Right forelimb (tissue), 1 donor: ENCODE data around the gene ATP8A2.
"Not testable (repeated sequence)": the region's sequence is repeated elsewhere in the genome, so short reads cannot be mapped to it uniquely, and the experiment has no call there.

Source experiments
- DNase-seq: peaks from one replicate; pipeline ENCODE4 v3.0.0-alpha.2; 2018

The ATP8A2 gene

DNA sequence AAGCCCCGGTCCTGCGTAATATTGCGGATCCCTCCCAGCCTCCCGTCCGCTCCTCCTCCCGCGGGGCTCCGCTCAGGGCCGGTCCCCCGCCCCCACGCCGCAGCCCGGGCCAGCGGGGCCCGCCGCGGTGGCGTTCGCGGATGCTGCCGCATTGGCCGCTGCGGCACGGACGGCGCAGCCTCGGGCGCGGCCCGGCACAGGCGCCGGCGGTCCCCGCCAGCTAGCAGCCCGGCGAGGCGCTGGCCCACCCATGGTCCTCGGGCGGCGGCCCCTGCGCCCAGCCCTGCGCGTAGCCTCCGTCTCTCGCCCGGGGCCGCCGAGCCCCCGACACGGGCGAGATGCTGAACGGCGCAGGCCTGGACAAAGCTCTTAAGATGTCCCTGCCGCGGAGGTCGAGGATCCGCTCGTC is at the start of gene ATP8A2:
Gene ATP8A2, plus strand, starts transcription at position 100 of the 409 bp plus-strand sequence. Its CDS starts 239 bp downstream, at position 339.
- DNase-seq: no peak

GRCh38 chr13:25324100-25324499 is 47.7 kb upstream of the ATP8A2 start:
- no peak for DNase-seq

DNA sequence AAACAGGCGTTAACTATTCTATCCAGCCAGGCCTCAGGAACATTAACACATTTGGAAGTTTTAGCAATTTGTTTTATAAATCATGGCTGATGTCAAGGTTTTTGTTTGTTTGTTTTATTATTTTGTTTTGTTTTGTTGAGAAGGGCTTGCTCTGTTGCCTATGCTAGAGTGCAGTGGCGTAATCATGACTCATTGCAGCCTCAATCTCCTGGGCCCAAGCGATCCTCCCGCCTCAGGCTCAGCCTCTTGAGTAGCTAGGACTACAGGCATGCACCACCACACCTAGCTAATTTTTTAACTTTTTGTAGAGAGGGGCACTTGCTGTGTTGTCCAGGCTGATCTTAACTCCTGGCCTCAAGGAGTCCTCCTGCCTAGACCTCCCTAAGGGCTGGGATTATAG is 42.1 kb upstream of the ATP8A2 start:
- no peak for DNase-seq

DNA sequence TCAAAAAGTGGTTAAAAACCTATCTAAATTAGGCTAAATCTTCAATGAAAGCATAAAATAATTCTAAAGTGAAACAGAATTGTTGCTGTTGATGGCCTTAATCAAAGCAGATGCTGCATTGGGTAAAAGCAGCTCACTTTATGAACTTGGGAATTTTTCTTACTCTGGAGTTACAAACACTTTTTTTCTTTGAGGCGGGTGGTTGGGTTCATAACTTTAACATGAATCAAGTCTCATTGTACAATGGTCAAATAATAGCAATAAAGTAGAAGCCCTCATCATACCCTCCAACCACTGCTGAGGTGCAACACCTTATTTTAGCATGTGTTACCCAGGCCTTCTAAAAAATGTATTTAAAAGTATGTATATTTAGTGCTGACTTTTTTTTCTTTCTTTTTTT is 41.2 kb upstream of the ATP8A2 start:
- DNase-seq: no peak

DNA sequence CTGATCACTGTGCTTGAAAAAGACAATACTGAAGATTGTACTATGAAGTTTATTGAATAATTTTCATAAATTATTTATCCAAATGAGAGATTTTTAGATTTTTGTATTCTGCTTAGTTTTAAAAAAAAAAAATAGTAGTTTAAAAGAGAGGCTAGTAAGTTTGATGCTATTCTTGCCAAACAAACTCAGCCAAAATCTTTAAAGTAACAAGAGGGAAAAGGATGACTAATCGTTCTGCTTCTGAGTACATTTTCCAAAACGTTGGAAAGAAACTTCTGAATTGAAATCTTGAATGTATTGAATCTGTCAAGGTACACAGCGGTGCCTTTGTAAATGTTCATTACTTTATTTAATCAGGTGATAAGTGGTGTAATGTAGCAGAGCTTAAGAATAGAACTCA is 35.9 kb upstream of the ATP8A2 start:
- no peak for DNase-seq

DNA sequence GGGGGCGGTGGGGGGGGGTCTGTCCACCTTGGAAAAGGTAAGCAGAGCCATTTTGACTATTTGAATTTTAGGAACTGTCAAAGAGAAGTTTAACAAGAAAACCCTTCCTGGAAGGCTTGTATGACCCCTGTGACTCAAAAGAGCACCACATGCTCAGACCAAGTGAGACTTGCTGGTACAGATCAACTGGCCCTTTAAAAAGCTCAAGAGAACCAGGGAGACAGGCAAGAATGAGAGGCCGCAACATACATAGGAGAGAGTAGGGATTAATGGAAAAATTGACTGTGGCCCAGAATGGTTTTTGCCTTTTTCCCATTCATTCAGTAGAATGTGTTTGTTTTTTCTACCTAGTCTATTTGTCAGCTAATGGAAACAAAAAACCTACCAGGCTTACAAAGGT is 26.2 kb upstream of the ATP8A2 start:
- no peak for DNase-seq

- no peak for DNase-seq
Observed at GRCh38 chr13:25347151-25347550, 24.6 kb upstream of the ATP8A2 start.

DNA sequence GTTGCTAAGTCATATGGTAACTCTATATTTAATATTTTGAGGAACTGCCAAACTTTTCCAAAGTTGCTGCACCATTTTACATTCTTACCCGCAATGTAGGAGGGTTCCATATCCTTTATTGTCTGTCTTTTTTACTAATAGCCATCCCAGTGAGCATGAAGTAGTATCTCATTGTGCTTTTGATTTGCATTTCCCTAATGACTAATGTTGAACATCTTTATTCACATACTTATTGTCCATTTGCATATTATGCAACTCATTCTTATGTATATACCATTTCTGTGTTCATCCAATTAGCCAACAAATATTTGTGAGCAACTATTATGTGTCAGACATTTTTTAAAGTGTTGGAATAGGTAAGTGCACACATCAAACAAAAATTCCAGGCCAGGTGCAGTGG is 20.4 kb upstream of the ATP8A2 start:
- no peak for DNase-seq

DNA sequence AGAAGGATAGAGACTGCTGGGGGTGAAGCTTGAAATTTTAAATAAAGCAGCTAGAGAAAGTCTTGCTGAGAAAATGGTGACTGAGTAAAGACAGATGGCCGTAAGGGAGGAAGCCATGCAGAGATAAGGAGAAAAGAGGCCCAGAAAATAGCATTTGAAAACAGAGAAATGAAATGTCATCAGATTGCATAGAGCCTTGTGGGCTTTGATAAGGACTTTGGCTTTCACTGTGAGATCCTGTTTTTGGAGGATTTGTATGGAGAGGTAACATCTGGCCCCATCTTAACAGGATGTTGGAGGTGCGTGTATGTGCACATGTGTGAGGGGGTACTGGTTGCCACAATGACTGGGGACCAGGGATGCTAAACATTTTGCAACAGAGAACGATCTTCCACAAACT is 19.5 kb upstream of the ATP8A2 start:
- DNase-seq: no peak

DNA sequence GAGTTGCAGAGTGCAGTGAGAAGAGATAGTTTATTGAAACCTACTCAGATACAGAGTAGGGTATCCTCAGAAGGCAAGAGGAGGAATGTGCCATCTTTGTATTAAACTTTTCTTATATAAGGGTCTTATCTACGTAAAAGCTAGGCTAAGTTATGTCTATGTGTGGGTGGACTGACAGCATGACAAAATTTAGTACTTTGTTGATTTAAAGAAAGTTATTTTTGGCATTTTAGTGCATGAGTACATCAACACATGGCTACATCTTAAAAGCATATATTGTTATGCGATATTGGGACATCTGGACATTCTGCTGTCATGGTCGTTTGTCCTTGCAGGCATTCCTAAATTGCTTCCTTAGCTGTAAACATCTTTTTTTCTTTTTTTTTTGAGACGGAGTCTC is 19.0 kb upstream of the ATP8A2 start:
- DNase-seq: no peak

- no peak for DNase-seq
Observed at GRCh38 chr13:25353344-25353743, 18.4 kb upstream of the ATP8A2 start.

DNA sequence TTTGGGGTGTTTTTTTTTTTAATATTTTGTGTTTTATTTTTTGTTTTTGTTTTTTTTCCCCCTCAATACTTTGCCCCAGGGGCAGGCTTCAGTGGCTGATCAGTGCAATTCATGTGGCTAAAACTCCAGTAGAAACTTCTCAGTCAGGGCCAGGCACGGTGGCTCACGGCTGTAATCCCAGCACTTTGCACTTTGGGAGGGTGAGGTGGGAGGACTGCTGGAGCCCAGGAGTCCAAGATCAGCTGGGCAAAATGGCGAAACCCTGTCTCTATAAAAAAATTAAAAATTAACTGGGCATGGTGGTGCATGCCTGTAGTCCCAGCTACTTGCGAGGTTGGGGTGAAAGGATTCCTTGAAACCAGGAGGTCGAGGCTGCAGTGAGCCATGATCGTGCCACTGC is 17.4 kb upstream of the ATP8A2 start:
- no peak for DNase-seq

DNA sequence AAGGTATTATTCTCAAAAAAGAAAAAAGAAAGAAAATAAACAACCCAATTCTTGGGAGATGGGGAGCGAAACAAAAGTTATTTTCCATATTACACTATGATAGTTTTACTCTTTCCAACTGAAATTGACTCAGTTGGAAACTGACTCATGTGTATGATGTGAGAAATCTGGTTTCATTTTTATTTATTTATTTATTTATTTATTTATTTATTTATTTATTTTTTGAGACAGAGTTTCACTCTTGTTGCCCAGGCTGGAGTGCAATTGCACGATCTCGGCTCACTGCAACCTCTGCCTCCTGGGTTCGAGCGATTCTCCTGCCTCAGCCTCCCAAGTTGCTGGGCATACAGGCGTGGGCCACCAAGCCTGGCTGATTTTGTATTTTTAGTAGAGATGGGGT is 11.3 kb upstream of the ATP8A2 start:
- not testable (repeated sequence) for DNase-seq

- no peak for DNase-seq
Observed at GRCh38 chr13:25365720-25366235, 6.0 kb upstream of the ATP8A2 start.

- DNase-seq: no peak
Observed at GRCh38 chr13:25371158-25371874, 458 bp upstream of the ATP8A2 start.

GRCh38 chr13:25372284-25373081 is 709 bp downstream of the ATP8A2 start:
- DNase-seq: peak; percentile 49

DNA sequence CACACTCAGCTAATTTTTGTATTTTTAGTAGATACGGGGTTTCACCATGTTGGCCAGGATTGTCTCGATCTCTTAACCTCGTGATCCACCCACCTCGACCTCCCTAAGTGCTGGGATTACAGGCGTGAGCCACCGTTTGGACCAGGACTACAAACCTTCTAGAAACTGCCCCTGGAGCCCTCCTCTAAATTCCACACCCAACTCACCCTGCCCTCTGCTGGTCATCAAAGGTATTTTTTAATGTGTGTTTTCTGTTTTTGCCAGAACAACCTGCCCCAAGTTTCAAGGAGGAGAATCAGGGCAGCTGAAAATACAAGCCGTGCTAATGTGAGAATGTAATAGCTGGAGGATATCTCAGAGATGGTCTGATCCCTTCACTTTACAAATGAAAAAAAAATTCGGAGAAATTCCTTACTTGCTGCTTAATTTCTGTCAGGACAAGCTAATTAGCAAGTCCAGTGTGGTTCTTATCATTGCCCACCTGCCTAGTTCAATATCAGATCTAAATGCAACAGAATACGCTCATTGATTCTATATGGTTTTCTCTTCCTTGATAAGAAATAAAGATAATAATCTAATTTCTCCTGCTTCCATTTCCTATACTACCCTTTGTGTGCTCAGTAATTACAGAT is 4.1 kb downstream of the ATP8A2 start:
- no peak for DNase-seq

GRCh38 chr13:25377244-25377962 is 5.6 kb downstream of the ATP8A2 start:
- DNase-seq: no peak

GRCh38 chr13:25378528-25378927 is 6.8 kb downstream of the ATP8A2 start:
- no peak for DNase-seq

DNA sequence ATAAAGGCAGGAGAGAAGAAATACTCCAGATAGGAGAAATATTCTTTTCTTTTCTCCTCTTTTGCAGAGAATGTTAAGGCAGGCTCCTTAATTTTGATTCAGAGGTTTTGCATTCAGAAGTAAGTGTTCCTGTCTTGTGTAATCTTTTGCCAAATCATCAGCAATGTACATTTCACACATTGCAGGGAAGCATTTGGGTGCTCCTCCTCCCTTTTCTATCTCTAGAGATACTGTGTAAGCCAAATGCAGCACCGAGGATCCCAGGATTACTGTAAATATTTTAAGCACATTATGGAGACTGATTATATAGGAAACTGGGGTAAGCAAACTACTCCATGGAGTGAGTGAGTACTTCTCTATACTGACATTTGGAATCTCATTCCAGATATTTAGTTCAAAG is 7.2 kb downstream of the ATP8A2 start:
- DNase-seq: no peak

DNA sequence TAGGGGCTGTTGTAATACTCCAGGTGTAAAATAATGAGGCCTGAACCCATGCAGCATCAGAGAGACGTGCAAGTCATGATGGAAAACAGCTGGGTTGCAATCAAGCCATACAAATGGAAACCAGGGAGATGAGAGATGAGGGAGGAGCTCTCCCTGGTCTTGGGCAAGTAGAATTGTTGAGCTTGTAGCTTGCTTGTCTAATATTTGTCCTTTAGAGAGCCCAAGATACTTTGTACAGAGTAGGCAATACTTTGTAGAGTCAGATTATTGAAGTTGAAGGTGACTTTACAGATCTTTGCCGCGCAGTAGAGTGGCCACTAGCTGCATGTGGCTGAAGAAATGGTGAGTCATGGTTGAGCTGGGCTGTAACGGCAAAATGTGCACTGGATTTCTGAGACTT is 8.3 kb downstream of the ATP8A2 start:
- DNase-seq: no peak

GRCh38 chr13:25380741-25381324 is 9.1 kb downstream of the ATP8A2 start:
- no peak for DNase-seq
